VCaP (cell line): Measurements from ENCODE around the gene NR6A1.

Source experiments
- H3K27ac ChIP-seq: fragments of 450-650 bp; 2 replicates; pipeline ENCODE4 v1.5.1; 2017
- TF ChIP-seq, protein P1 (sequence below): fragments of 450-650 bp; conservative IDR thresholded peaks from 2 replicates; pipeline ENCODE4 v1.5.1; 2017; ENCODE audit warnings: mild to moderate bottlenecking, moderate library complexity

NR6A1 gene

DNA sequence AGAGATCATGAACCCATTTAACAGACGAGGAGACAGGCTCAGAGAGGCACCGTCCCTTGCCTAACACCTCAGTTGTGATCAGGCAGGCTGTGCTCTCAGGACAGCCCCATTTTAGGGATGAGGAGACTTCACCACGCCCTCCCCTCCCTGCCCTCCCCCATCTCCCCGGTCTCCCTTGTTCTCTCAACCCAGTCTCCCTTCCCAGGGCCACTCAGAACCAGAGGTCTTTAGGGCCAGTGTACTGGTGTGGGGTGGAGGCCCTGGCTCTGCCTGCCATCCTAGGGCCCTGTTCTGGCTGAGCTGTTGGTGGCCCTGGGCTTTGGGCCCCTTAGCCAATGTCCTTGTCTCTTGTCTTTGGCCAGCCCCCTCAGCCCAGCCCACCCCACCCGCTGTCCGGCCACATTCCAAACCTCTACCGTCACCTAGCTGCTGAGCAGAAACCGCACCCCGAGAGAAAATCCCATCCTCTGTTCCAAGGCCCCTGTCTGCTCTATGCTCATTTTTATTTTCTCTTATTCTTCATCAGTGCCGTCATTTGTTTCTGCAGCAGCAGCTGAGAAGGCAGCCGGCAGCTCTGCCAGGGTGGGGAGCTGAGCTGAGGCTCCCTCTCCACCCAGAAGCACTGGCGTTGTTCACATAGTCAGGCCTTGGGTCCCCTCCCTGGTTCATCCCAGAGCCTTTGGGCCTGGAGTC, 39.7 kb upstream of the NR6A1 start:
- H3K27ac ChIP-seq, result no peak overlapping the region

DNA sequence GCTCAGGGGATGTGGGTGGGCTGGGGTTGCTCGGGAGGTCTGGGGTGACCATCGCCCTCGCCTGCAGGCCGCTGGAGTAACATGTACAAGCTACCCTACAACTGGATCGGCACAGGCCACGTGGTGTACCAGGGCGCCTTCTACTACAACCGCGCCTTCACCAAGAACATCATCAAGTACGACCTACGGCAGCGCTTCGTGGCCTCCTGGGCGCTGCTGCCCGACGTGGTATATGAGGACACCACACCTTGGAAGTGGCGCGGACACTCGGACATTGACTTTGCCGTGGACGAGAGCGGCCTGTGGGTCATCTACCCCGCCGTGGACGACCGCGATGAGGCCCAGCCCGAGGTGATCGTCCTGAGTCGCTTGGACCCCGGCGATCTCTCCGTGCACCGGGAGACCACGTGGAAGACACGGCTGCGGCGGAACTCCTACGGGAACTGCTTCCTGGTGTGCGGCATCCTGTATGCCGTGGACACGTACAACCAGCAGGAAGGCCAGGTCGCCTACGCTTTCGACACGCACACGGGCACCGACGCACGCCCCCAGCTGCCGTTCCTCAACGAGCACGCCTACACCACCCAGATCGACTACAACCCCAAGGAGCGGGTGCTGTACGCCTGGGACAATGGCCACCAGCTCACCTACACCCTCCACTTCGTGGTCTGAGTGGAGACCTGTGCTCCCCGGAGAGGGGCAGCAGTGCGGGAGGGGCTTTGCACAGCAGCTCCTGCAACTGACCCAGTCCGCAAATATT, 38.8 kb upstream of the NR6A1 start:
- TF ChIP-seq, protein P1, sequence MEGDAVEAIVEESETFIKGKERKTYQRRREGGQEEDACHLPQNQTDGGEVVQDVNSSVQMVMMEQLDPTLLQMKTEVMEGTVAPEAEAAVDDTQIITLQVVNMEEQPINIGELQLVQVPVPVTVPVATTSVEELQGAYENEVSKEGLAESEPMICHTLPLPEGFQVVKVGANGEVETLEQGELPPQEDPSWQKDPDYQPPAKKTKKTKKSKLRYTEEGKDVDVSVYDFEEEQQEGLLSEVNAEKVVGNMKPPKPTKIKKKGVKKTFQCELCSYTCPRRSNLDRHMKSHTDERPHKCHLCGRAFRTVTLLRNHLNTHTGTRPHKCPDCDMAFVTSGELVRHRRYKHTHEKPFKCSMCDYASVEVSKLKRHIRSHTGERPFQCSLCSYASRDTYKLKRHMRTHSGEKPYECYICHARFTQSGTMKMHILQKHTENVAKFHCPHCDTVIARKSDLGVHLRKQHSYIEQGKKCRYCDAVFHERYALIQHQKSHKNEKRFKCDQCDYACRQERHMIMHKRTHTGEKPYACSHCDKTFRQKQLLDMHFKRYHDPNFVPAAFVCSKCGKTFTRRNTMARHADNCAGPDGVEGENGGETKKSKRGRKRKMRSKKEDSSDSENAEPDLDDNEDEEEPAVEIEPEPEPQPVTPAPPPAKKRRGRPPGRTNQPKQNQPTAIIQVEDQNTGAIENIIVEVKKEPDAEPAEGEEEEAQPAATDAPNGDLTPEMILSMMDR, result no peak
- H3K27ac ChIP-seq, result no peak overlapping the region

More for the DNA sequence above, 39.7 kb upstream of the NR6A1 start:
- TF ChIP-seq, protein P1, result no peak

DNA sequence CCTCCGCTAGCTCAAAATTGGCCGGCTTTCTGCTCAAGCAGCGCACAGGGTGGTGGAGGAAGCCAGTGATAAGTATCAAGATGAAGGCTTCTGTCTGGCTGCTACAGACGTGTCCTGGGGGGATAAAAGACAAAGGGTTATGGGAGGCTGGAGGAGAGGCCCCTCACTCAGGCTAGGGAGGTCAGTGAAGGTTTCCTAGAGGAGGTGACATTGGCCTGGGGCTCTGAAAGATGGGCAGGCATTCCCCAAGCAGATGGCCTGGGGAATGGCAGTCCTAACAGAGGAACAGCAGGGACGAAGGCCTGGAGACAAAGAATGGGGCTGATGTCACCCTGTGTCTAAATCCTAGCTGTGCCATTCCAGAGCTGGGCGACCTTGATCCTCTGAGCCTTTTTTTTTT, 38.1 kb upstream of the NR6A1 start:
- H3K27ac ChIP-seq, result no peak overlapping the region
- TF ChIP-seq, protein P1, result no peak

DNA sequence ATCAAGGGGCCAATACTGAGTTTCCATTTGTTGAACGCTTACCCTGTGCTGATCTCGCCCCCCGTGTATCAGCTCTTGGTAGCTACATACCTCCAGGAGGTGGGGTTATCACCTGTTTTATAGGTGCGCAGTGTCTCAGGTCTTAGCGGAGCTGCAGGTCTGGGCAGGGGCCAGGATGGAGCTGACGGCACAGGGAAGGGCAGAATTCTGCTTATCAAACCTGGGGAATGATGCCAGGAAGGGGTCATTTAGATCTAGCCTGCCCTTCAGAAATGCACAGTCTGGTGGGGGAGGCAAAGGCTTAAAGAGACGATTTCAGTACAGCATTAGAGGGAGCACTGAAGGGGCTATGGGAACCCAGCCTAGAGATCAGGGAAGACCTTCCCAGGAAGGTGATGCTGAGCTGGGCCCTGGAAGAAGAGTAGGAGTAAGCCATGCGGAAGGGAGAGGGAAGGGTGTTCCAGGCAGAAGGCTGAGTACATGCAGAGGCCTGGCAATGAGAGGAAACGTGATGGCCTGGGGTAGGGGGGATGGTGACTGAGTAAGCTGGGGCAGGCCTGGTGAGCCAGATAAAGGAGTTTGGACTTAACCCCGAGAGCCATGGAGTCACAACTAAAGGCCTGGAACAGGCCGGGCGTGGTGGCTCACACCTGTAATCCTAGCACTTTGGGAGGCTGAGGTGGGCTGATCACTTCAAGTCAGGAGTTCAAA, 37.3 kb upstream of the NR6A1 start:
- TF ChIP-seq, protein P1, result no peak
- no peak overlapping the region for H3K27ac ChIP-seq

DNA sequence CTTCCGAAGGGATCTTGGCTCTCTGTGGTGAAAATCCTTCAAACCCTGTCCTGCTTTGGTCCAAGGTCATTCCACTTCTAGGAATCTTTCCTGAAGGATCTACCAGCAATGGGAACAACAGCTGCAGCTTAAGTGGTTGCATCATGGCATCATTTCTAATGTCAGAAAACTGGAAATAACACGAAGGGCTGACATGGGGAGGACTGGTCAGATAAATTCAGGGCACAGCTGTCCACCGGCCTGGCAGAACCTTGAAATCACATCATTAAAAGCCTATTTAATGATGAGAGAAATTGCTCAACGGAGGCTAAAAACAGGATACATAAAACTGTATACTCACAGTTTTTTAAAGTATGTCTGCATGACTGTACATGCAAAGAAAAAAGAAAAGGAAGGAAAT, 34.1 kb upstream of the NR6A1 start:
- H3K27ac ChIP-seq, result no peak overlapping the region
- TF ChIP-seq, protein P1, result no peak

DNA sequence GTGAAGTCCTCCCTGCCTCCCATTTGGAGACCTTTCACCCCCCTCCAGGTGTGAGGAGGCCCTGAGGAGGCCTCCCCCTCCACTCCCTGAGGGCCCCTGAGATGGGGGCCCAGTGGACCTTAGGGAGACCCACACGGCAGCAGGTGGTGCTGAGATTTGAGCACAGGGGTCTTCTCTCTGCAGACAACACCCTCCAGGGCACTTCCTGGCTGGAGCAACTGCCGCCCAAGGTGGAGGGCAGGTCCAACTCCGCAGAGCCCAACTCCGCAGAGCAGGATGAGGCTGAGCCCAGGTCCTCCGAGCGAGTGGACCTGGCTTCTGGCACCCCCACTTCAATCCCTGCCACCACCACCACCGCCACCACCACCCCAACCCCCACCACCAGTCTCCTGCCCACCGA, 32.8 kb upstream of the NR6A1 start:
- TF ChIP-seq, protein P1, result no peak
- no peak overlapping the region for H3K27ac ChIP-seq

DNA sequence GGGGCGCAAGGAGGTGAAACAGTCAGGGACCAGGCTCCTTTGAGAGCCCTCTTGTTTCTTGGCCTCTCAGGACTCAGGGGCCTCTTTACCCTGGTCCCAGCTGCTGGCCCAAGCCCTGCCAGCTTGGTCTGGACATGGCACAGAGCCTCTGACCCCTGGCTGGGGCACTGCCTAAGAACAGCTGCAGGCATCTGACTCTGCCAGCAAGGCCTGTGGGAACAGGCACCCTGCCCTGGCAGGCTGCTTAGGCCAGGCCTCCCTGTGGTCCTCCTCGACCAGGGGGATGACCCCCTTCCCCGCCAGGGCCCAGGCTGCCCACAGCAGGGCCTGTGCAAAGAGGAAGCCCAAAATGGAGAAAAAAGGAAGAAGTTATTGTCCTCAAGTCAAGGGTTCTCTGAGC, 31.3 kb upstream of the NR6A1 start:
- H3K27ac ChIP-seq, result no peak overlapping the region
- TF ChIP-seq, protein P1, result no peak
